HG02610 (cell line): Measurements from ENCODE around the gene TCEANC2.

ENCODE experiments used
- ATAC-seq: cut with Tn5 transposase; IDR thresholded peaks from one replicate; pipeline ENCODE4 v1.9.1; 2021; ENCODE audit warnings: mild to moderate bottlenecking, moderate library complexity; ENCODE audit not compliant: unreplicated experiment

The TCEANC2 gene

GRCh38 chr1:54110996-54111395, 57.6 kb downstream of the TCEANC2 start:
- ATAC-seq = no peak

- no peak for ATAC-seq
Measured at GRCh38 chr1:54111624-54112023, 58.2 kb downstream of the TCEANC2 start.

GRCh38 chr1:54112027-54112426, 58.6 kb downstream of the TCEANC2 start:
- no peak for ATAC-seq

- no peak for ATAC-seq
Measured at GRCh38 chr1:54112705-54113368, 59.4 kb downstream of the TCEANC2 start.

GRCh38 chr1:54114001-54114400, 60.6 kb downstream of the TCEANC2 start:
- ATAC-seq = no peak

GRCh38 chr1:54114955-54115354, 61.5 kb downstream of the TCEANC2 start:
- ATAC-seq = no peak

GRCh38 chr1:54115520-54115919, 62.1 kb downstream of the TCEANC2 start:
- no peak for ATAC-seq

GRCh38 chr1:54117815-54118563, 64.6 kb downstream of the TCEANC2 start:
- no peak for ATAC-seq

- no peak for ATAC-seq
Measured at GRCh38 chr1:54118704-54119103, 65.3 kb downstream of the TCEANC2 start.

GRCh38 chr1:54120018-54120697, 66.8 kb downstream of the TCEANC2 start:
- no peak for ATAC-seq

GRCh38 chr1:54120698-54121481, 67.5 kb downstream of the TCEANC2 start:
- ATAC-seq = no peak

- no peak for ATAC-seq
Measured at GRCh38 chr1:54121482-54122134, 68.2 kb downstream of the TCEANC2 start.

GRCh38 chr1:54122135-54122751, 68.8 kb downstream of the TCEANC2 start:
- no peak for ATAC-seq

GRCh38 chr1:54122992-54123391, 69.6 kb downstream of the TCEANC2 start:
- ATAC-seq = no peak

GRCh38 chr1:54124472-54124871, 71.1 kb downstream of the TCEANC2 start:
- ATAC-seq = no peak

- no peak for ATAC-seq
Measured at GRCh38 chr1:54124906-54125305, 71.5 kb downstream of the TCEANC2 start.

GRCh38 chr1:54125386-54126070, 72.1 kb downstream of the TCEANC2 start:
- no peak for ATAC-seq

GRCh38 chr1:54126271-54126815, 72.9 kb downstream of the TCEANC2 start:
- ATAC-seq = no peak

GRCh38 chr1:54127594-54128300, 74.3 kb downstream of the TCEANC2 start:
- ATAC-seq = no peak
